Breast epithelium (tissue), 3 donors: ENCODE data around the gene KIF26B.

Source experiments
- POLR2AphosphoS5 ChIP-seq, 3 donors: sonication (generic); formaldehyde crosslinking; IDR thresholded peaks; one replicate each; pipeline ENCODE4 v1.6.1; 2017; ENCODE audit warnings: antibody characterized with exemption in 3 of 3
- TF ChIP-seq, protein P1 (sequence below), 3 donors: fragments of 450-650 bp; IDR thresholded peaks; one replicate each; pipeline ENCODE4 v1.5.1; 2016 to 2017; ENCODE audit warnings: antibody characterized with exemption in 3 of 3, mild to moderate bottlenecking in 3 of 3, moderate library complexity in 3 of 3

DNA sequence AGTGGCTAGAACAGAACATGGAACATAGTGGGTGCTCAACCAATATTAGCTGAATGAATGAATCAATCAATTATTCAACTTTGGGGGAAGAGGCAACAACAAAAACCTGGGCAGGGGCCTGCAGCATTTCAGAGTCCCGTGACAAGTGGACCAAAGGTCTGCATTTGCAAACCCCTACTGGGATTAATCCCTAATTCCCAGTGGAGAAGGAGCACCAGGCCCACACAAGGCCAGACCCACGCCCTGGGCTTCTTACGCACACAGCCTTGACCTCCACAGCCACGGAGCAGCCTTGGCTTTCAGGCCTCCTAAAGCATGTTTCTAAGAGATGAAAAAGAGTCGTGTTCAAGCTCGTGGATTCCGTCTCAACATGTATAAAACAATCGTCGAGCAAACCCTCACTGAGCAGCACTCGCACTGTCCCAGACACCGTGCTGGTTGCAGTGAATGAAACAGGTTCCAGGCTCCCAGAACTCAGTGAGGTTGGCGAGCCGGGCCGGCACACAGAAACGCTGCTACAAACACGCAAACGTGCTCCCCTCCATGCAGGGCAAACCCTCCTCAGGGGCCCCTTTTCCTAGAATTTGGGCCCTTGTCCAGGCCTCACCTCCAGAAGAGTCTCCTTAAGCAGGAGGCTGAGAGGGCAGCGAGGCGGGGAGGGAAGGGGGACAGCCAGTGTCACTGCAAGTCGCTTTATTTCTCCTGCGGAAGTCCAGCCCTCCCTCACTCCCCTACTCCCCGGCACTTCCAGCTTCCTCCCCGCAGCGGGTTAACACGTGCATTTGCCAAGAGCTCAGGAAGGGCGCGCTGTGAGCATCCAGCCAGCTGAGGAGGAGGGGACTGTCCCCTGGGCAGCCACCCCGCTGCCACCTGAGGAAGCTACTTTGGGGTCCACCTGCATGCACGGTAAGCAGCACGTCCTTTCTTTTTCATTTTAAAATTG lies 556.4 kb downstream of the KIF26B start:
- TF ChIP-seq, protein P1, sequence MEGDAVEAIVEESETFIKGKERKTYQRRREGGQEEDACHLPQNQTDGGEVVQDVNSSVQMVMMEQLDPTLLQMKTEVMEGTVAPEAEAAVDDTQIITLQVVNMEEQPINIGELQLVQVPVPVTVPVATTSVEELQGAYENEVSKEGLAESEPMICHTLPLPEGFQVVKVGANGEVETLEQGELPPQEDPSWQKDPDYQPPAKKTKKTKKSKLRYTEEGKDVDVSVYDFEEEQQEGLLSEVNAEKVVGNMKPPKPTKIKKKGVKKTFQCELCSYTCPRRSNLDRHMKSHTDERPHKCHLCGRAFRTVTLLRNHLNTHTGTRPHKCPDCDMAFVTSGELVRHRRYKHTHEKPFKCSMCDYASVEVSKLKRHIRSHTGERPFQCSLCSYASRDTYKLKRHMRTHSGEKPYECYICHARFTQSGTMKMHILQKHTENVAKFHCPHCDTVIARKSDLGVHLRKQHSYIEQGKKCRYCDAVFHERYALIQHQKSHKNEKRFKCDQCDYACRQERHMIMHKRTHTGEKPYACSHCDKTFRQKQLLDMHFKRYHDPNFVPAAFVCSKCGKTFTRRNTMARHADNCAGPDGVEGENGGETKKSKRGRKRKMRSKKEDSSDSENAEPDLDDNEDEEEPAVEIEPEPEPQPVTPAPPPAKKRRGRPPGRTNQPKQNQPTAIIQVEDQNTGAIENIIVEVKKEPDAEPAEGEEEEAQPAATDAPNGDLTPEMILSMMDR (IDR thresholded peaks at IDR 0.05) = no peak
- no peak for TF ChIP-seq POLR2AphosphoS5 (IDR thresholded peaks at IDR 0.05)
